ENCODE data around the gene LRIF1. TPM values are rescaled to one million over a fixed set of nuclear protein-coding genes. Genes with fewer than 3 reads are reported as not detected.

Gene LRIF1
- polyA plus RNA-seq, 1 donor (not counting 4 experiments of a cell fraction or from before 2014, with no cell fraction given): 12.0 TPM

DNA sequence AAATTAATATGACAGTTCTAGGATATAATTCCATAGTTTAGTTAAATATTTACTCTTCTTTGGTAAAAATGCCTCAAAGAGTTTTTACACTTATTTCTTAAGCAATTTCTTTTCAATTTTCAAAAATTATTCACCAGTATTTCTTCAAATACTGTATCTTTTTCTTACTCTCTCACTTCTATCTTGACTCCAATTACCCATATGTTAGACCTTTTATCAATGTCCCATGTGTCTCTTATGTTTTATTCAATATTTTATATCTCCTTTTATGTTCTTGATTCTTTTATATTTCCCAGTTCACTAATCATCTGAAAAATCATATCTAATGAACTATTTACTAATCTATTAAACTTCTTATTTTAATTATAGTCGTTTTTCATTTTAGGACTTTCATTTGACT lies 11.5 kb upstream of the LRIF1 start:
- Histone ChIP-seq H3K27ac (ENCODE audit: control insufficient read depth, insufficient read depth, low read length) (no peak overlapping the region), H2AFZ (ENCODE audit: control insufficient read depth, low read length) (no peak overlapping the region), H3K4me3 (ENCODE audit: control insufficient read depth in 2 of 3, extremely low read depth in 1 of 3, insufficient read depth in 2 of 3, low read depth in 1 of 3, low read length in 3 of 3) (no peak overlapping the region), H3K9me1 (ENCODE audit: control insufficient read depth, extremely low read depth, insufficient read depth, low read length) (no peaks in the 10 kb centered on the region), H3K9me3 (ENCODE audit: control insufficient read depth, low read depth, low read length) (no peaks in the 10 kb centered on the region), H3K9ac (ENCODE audit: control insufficient read depth, extremely low read depth, insufficient read depth, low read length) (no peak overlapping the region), H3K36me3 (ENCODE audit: control insufficient read depth in 2 of 2, extremely low read depth in 1 of 2, insufficient read depth in 2 of 2, low read length in 2 of 2) (no peaks in the 10 kb centered on the region), H3K4me2 (ENCODE audit: control insufficient read depth, extremely low read depth, insufficient read depth, low read depth, low read length) (no peak overlapping the region), H3K79me2 (ENCODE audit: control insufficient read depth, insufficient read depth, low read length) (no peaks in the 10 kb centered on the region), H4K20me1 (ENCODE audit: control insufficient read depth, extremely low read depth, insufficient read depth, low read length) (no peaks in the 10 kb centered on the region), H3K4me1 (ENCODE audit: control insufficient read depth, extremely low read depth, insufficient read depth, low read length) (no peaks in the 10 kb centered on the region), H3K27me3 (ENCODE audit: control insufficient read depth, extremely low read depth, insufficient read depth, low read length) (no peaks in the 10 kb centered on the region)
- no peak for FAIRE-seq
- dilution Hi-C loops (cut with MboI; ENCODE audit: extremely low pct_ligation_motif_present, low sequenced_read_pairs): no loop called here
- TF ChIP-seq, protein P1, sequence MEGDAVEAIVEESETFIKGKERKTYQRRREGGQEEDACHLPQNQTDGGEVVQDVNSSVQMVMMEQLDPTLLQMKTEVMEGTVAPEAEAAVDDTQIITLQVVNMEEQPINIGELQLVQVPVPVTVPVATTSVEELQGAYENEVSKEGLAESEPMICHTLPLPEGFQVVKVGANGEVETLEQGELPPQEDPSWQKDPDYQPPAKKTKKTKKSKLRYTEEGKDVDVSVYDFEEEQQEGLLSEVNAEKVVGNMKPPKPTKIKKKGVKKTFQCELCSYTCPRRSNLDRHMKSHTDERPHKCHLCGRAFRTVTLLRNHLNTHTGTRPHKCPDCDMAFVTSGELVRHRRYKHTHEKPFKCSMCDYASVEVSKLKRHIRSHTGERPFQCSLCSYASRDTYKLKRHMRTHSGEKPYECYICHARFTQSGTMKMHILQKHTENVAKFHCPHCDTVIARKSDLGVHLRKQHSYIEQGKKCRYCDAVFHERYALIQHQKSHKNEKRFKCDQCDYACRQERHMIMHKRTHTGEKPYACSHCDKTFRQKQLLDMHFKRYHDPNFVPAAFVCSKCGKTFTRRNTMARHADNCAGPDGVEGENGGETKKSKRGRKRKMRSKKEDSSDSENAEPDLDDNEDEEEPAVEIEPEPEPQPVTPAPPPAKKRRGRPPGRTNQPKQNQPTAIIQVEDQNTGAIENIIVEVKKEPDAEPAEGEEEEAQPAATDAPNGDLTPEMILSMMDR (optimal IDR thresholded peaks at IDR 0.05 in 1 of 3, IDR thresholded peaks at IDR 0.05 in 1 of 3, conservative IDR thresholded peaks at IDR 0.05 in 1 of 3; ENCODE audit: extremely low read depth in 1 of 3, insufficient read depth in 2 of 3, low read length in 3 of 3): no peak
- no peak for TF ChIP-seq EZH2 (IDR thresholded peaks at IDR 0.05; ENCODE audit: low read length)
- DNase-seq (ENCODE audit: low read depth, low spot score): no peak

DNA sequence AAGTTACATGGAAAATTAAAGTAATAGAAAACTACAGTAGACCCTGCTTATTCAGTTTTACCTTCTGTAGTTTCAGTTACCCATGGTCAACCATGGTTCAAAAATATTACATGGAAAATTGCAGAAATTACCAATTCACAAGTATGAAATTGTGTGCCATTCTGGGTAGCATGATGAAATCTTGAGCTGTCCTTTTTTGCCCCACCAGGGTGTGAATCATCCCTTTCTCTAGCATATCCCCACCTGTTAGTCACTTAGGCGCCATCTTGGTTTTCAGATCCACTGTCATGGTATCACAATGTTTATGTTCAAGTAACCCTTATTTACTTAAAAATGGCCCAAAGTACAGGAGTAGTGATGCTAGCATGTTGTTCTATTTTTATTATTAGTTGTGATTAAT lies 3.5 kb upstream of the LRIF1 start:
- no peaks in the 10 kb centered on the region for H3K27me3 ChIP-seq (ENCODE audit: control insufficient read depth, extremely low read depth, insufficient read depth, low read length)
- H3K79me2 ChIP-seq (ENCODE audit: control insufficient read depth, insufficient read depth, low read length): peaks cover 3% of the 10 kb centered on the region
- no peak overlapping the region for H3K9ac ChIP-seq (ENCODE audit: control insufficient read depth, extremely low read depth, insufficient read depth, low read length)
- H3K27ac ChIP-seq (ENCODE audit: control insufficient read depth, insufficient read depth, low read length): no peak overlapping the region
- no peaks in the 10 kb centered on the region for H3K4me1 ChIP-seq (ENCODE audit: control insufficient read depth, extremely low read depth, insufficient read depth, low read length)
- DNase-seq (ENCODE audit: low read depth, low spot score) (no peak), FAIRE-seq (no peak)
- H2AFZ ChIP-seq (ENCODE audit: control insufficient read depth, low read length): no peak overlapping the region
- dilution Hi-C loops (cut with MboI; ENCODE audit: extremely low pct_ligation_motif_present, low sequenced_read_pairs): no loop called here
- H4K20me1 ChIP-seq (ENCODE audit: control insufficient read depth, extremely low read depth, insufficient read depth, low read length): no peaks in the 10 kb centered on the region
- H3K9me3 ChIP-seq (ENCODE audit: control insufficient read depth, low read depth, low read length): peaks cover 2% of the 10 kb centered on the region
- no peak overlapping the region for H3K4me2 ChIP-seq (ENCODE audit: control insufficient read depth, extremely low read depth, insufficient read depth, low read depth, low read length)
- H3K36me3 ChIP-seq (ENCODE audit: control insufficient read depth in 2 of 2, extremely low read depth in 1 of 2, insufficient read depth in 2 of 2, low read length in 2 of 2): no peaks in the 10 kb centered on the region
- H3K4me3 ChIP-seq (ENCODE audit: control insufficient read depth in 2 of 3, extremely low read depth in 1 of 3, insufficient read depth in 2 of 3, low read depth in 1 of 3, low read length in 3 of 3): no peak overlapping the region
- TF ChIP-seq, protein P1 (optimal IDR thresholded peaks at IDR 0.05 in 1 of 3, IDR thresholded peaks at IDR 0.05 in 1 of 3, conservative IDR thresholded peaks at IDR 0.05 in 1 of 3; ENCODE audit: extremely low read depth in 1 of 3, insufficient read depth in 2 of 3, low read length in 3 of 3): no peak
- no peak for TF ChIP-seq EZH2 (IDR thresholded peaks at IDR 0.05; ENCODE audit: low read length)
- no peaks in the 10 kb centered on the region for H3K9me1 ChIP-seq (ENCODE audit: control insufficient read depth, extremely low read depth, insufficient read depth, low read length)
